ENCODE data around the gene PRKN.

The PRKN gene

DNA sequence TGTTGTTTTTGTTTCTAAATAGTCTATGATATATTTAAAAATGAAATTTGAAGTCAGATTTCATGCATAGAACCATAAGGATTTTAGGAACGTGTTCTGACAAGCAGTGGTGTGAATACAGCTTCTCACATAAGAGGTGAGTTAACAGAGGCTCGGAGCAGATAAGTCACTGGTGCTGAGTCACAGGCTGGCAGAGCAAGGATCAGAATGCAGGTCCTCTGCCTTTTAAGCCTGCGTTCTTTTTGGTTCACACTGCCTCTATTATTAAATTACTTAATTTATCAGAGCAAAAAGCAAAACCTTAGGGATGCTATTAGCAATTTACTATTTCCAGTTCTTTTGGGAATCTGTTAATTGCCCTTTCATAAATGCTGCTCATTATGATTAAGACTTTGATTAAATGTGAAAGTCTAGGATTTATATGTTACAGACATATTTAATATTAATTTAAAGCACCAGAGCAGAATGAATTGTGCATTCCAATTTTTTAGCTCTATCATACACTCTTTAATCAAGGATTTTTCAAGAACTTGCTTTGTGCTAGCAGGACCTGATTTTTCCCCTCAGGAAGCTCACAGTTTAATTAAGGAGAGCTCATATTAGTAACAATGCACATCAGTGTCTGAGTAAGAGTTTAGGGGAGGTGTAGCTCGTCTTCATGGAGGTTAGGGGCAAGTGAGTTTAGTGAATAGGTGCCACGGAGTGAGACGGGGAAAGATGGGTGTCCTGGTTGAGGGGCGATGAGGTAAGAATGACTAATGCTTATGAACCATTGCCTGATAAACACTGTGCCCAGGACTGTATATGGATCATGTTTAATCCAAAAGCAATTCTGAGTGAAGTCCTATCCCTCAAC, 1241.0 kb downstream of the PRKN start:
- H3K4me3 ChIP-seq (ENCODE audit: low read depth, low read length): no peak overlapping the region

DNA sequence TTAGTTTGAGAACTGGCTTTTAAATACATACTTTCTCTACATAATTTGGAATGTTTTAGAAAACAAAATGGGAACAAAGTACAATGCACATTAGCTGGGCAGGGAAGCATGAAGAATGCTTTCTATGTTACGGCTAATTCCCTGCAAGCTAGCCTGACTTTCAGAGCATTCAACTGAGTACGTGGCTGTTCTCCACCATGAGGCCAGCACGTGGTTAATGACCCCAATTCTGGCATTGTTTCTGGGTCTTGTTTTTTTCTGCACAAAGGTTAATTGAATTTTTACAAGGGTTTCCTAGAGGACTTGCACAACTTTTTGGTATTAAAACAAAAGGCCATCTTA, 1245.1 kb downstream of the PRKN start:
- no peak overlapping the region for H3K4me3 ChIP-seq (ENCODE audit: low read depth, low read length)

DNA sequence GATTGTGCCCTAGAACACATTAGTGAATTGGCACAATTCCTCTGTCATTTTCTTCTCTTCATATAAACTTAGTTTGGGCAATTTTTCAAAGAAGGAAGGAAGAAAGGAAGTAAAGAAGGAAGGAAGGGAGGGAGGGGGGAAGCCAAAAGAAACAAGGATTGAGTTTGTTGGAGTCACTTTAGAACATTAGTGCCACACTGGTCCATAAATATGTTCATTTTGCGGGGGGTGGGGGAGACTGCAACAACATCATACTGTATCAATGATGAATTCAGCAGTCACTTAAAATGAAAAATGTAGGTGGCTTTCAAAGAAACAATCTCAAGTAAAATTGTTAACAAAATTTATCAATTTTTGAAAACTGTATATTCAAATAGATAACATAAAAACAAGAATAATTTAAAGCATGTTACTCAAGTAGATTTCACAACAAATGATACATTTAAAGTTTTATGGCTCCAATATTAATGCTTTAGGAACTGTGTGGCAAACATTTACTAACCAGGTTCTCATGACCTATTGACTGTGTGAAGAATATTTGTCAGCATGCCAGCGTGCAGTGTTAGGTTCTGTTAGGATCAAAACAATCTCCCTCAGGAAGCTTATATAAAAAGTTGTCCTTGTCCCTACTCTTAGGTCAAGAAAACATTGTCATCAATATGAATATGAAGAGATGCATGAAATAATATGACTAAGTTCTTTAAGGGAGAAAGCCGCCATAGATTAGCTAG, 1245.6 kb downstream of the PRKN start:
- no peak overlapping the region for H3K4me3 ChIP-seq (ENCODE audit: low read depth, low read length)

DNA sequence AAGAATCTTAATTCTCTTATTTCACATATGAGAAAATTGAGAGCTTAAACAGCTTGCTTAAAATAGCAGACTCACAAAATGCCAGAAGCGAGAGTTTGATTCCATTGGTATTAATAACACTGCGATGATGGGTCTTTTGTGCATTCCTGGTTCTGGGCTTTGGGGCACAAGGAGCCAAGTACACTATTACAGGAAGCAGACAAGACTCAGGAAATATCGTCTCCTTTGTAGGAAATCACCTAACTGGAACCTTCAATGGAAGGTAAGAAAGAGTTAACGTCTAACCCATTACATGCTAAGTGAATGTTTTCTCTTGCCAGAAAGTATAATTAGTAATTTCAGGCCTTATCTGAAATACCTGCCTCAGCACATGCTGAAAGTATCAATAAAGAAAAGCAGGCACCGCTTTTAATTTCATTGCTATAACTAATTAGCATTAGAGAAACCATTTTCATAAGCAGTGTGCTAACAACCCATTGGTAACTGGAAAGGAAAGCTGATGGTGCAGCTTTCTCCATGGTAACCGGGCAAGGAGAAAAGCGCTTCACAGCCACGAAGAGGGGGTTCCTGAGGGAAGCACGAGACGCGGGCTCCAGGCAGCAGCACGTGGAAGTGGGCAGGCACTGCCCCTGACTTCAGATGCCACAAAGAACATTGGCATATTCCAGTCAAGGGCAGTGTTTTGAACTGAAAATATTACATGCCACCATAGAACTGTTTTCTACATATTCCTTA, 1247.0 kb downstream of the PRKN start:
- H3K4me3 ChIP-seq (ENCODE audit: low read depth, low read length): no peak overlapping the region

DNA sequence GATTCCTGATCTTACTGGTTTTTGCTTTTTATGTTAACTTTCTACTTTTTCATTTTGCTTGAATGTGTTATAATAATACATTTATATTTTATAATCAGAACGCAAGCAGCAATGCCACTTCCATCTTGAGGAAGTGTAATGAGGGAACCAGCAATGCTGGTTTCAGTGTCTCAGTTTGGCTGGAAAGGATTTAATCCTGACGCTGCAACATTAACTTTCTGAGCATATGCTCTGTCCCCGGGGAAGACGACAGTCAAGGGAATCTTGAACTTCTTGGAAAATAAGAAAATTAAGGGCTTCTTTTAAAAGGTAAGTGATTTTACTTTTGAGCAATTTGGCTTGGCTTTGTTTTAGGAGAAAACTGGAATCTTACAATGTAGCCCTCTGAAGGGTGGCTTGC, 1248.2 kb downstream of the PRKN start:
- no peak overlapping the region for H3K4me3 ChIP-seq (ENCODE audit: low read depth, low read length)

DNA sequence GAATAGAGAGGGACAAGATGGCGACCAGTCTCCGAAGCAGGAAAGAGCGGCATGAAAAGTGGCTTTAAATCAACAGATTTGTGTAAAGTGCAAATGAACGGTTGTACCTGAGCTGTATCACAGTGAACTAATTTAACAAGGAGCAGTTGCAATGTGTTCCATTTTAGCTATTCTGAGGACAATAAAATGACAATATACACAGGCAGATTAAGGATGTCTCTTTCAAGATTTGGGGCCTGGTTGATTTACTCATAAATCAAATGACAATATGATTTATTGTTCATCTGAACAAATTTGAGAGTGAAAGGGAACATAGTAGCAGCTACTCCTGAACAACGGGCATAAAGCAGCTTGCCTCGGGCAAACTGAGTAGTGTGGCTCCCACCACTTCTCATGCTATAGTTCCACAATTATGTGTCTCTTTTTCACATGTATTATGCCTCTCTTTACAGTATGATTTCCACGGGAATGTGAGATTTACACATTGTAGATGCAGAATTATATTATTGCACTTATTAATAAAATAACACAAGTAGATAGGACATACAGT, 1249.6 kb downstream of the PRKN start:
- no peak overlapping the region for H3K4me3 ChIP-seq (ENCODE audit: low read depth, low read length)

DNA sequence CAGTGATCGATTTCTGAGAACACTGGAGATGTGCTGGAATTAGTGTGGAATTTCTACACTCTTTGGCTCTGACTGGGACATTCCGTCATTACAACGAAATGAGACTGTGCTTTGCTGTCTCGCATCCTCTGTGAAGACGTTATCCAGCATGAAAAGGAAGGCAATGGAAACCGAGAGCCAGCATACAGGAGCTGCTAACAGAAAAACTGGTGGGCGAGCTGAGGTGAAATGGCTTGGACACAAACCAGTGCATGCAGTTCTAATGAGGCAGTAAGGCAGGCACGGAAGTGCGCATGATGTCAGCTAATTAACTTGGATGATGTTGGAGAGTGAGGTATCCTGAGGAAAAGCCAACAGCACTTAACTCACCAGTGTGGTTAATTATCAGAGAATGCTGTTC, 1250.9 kb downstream of the PRKN start:
- no peak overlapping the region for H3K4me3 ChIP-seq (ENCODE audit: low read depth, low read length)

DNA sequence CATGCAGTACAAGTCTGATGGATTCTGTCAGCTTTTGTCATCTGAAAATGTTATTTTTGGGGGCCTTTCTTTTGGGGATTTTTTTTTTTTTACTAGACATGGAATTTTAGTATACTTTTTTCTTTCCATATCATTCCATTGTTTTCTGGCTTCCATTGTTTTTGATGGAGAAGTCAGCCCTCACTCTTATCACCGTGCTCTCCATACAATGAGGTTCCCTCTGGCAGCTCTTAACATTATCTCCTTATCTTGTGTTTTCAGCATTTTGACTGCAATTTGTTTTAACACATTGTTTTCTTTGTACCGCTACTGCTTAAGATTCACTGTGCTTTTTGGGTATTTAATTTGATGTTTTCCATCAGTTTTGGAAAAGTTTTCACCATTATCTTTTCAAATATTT, 1262.2 kb downstream of the PRKN start:
- H3K4me3 ChIP-seq (ENCODE audit: low read depth, low read length): no peak overlapping the region

DNA sequence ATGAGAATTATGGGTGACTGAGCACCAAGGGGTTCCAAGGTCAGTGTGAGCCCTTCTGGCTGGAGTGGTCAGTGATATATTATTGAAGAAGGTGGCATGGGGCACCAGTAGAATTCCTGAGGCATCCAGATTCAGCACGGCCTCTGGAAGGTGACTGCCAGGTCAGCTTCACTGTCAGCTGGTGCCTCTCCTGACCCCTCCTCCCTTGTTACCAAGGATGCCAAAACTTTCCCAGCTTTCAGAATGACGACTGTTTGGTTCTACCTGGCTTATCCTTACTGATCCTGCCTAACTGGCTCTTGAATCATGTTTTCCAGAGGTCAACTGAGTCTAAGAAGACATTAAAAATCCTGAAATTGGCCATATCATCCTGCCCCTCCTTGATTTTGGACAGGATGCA, 1264.5 kb downstream of the PRKN start:
- no peak overlapping the region for H3K4me3 ChIP-seq (ENCODE audit: low read depth, low read length)

DNA sequence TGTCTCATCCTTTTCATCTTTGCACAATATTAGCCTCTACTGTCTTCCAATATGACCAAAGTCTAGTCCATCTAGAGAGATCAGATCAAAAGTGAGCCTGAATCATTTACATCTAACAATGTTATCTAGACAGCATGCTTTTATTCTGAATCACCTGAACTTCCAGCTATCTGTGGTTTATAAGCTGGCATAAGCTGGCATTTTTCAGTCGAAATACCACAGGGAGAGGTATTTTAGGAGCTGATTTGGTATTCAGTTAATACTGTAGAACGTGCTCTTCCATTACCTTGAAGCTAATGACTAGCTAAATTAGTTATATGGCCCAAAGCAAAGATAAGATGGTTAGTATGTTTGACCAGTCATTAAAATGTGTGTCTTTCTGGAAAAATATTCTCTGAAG, 1265.4 kb downstream of the PRKN start:
- no peak overlapping the region for H3K4me3 ChIP-seq (ENCODE audit: low read depth, low read length)

DNA sequence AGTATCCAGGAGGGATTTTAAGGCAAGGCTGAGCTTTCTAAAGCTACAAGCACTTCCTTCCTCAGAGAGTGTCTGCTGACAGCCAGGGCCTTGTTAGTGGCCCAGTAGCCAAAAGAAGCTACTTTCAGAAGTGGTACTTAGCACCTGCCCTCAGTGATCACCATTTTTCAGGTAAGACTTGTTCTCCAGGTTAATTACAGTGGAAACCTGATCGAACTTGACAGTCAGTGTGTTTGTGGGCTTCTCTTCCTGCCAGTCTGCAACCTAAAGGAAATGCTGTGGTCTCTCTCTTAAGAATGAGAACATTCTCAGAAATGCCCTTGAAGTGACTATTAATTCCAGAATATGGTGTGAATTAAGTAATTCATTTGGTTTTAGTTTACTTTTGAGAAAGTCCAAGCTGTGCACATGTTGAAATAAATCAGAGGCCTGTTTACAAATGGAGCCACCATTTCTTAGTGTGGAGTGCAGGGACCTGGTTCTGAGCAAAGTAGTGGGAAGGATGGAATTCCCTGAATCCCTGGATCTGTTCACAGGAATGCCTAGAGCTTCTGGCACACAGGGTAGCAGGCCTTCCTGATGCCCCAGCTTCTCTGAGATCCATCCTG, 1268.5 kb downstream of the PRKN start:
- no peak overlapping the region for H3K4me3 ChIP-seq (ENCODE audit: low read depth, low read length)

DNA sequence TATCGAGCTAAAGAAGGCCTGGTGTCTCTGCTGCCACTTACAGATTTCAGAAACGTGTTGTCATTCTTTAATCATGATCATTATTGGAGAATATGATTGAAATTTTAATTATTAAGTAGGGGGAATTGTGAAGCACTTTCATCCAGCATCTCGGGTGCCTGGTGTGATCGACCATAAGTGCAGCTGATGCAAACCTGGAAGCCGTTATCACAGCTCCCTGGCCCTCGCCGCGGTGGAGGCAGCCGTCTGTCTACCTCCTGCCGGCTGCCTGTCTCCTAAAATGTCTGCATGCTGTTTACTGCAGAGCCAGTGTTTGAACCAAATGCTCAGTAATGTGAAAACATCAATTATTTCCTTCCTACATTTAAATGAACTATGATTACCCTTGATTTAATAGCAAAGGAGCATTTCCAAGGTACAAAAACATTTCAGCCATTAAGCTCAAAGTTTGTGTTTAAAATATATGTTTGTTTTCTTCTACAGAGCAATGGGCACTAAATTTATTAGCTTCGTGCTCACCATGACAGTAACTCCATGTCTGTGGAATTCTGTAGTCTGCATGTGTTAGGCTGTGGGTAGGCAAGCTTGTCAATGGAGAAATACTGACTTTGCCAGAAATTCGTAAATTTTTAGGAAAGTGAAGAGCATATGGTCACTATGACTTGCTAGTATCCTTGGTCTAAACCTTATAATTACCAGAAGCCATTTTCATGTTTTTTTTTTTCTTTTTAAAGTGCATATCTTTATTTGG, 1269.2 kb downstream of the PRKN start:
- no peak overlapping the region for H3K4me3 ChIP-seq (ENCODE audit: low read depth, low read length)

DNA sequence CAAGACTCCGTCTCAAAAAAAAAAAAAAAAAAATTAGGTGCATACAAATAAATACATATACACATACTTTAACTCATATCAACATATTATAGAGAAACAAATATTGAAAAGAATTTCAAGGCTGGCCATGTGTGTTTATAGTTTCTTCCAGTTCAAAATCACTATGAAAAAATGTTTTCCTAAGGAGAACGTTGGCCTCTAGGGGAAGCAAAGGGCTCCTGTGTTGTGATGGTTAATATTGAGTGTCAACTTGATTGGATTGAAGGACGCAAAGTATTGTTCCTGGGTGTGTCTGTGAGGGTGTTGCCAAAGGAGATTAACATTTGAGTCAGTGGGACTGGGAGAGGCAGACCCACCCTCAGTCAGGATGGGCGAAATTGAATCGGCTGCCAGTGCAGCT, 1271.7 kb downstream of the PRKN start:
- no peak overlapping the region for H3K4me3 ChIP-seq (ENCODE audit: low read depth, low read length)

DNA sequence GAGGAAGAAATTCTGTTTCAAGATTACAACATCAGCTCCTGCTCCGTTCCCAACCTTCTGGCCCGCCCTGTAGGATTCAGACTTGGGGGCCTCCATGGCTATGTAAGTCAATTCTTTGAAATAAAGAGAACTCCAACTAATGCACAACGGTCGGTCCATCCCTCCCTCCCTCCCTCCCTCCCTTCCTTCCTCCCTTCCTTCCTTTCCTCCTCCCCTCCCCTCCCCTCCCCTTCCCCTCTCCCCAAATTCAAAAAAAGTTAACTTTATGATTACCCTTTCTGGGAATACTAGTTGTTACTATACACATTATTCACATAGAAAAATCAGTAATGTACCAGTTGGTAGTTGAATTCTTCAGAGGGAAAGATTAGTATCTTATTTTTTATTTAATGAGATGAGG, 1274.0 kb downstream of the PRKN start:
- no peak overlapping the region for H3K4me3 ChIP-seq (ENCODE audit: low read depth, low read length)

DNA sequence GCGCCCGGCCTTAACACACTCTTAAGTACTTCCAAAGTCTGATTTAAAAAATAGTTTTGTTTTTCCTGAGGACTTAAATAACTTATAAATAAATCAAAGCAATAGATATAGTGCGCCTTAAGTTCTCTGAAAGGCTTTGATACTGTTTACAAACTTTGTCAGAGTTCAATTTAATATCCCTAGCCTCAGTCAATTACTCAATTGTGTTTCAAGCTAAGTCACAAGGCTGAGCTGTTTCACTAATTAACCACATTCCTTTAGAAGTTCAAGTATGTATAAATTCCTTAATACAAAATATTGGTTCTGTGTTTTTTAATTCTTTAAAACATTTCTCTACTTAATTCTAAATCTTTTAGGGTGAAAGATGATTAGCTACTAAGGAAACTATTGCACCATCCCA, 1275.3 kb downstream of the PRKN start:
- no peak overlapping the region for H3K4me3 ChIP-seq (ENCODE audit: low read depth, low read length)

DNA sequence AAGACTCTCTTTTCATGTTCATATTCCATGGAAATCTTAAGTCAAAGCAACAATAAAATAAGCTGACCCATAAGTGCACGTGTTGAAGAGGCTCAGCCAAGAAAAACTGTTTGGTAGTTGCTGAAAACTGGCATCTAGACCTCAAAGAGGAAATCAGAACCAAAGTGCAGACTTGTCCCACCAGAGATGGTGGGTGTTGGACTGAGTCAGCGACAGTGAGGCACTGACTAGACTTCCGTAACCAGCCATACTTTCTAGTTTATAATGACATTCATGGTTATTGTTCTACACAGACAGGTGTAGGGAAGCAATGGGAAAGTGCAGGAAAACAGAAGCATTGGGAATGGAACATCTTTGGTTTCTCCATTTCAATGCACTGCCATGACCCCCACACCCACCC, 1278.0 kb downstream of the PRKN start:
- H3K4me3 ChIP-seq (ENCODE audit: low read depth, low read length): no peak overlapping the region

DNA sequence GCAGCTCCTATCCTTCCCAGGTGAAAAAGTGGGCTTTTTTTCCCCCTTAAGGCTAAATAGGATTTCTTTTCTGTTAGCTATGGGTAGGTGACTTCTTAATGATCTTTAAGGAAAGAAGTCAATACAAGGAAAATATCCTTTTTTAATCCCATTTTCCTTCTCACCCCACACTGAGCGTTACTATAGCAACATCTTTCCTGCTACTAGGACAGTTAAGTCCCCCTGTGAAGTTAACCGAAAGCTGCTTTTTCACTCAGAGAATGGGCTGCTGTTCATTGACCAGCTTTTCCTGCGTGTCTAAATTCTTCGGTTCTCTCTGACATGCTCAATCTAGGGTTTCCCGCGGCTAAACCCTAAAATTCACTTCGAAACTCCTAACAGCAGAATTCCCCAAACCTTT, 1280.6 kb downstream of the PRKN start:
- no peak overlapping the region for H3K4me3 ChIP-seq (ENCODE audit: low read depth, low read length)

DNA sequence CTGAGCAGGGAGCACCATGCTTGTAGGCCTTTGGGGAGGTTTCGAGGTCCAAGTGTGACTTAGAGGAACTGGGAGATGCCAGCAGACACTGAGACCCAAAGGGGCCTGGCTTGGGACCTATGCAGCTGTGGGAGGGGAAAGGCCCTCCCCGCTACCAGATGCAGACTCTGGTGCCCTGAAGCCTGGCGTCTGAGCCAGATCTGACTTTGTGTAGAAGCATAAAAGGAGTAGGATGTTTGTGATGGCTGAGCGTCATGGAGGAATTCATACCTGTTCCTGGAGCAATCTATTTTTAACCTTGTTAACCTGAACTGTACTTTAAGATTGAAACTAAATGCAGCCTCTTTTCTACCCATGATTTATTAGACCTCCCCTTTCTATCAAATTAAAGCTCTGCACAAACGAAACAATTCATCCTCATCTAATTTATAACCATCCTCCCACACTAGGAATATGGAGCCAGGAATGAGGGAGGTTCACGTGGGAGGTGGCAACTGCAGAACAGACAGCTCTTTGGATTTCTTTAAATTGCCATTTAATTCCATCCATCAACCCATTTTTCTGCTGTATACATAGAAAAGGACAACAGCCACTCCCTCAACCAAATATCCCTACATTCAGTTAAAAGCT, 1281.2 kb downstream of the PRKN start:
- H3K4me3 ChIP-seq (ENCODE audit: low read depth, low read length): no peak overlapping the region

DNA sequence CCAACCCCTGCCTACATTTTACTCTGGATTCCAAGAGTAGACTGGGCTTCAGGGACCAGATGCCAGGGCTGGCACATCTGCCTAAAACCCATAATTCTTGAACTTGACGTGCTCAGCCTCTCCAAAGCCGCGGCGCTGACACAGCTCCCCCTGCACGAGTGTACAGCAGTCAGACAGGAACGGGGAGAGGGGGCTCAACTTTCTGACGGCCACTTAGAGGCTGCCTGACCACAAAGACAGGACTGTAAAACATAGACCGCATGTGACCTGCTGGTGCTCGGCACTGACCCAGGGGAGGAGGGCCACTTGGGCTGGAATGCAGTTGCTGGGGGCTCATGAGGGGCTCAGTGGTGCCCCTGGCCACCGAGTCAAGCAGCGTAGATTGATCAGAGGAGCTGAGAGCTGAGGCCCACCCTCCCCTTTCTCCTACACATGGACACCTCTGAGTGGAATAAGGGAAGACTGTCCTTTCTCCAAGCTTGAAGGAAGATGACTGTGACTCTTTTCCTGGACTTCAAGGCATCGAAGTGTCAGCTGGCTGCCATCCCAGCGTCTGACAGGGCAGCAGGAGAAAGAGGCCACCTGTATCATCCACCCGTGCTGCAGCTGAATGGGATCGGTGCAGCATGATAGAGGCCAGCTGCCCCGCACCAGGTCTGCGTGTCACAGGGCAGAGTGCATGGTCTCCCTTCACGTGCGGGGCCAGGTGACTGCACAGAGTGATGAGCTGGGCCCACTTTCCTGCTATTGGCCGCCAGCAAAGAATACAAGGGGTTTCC, 1282.4 kb downstream of the PRKN start:
- no peak overlapping the region for H3K4me3 ChIP-seq (ENCODE audit: low read depth, low read length)
